DND-41 (cell line): Measurements from ENCODE around the gene FBRSL1.
A peak's percentile ranks its signal among the peaks of the same experiment; 100 is the strongest.

Source experiments
- ATAC-seq: fragments of 200-7000 bp; cut with Tn5 transposase; 3 replicates; pipeline ENCODE4 v1.9.1; 2021; ENCODE audit warnings: low read depth; ENCODE audit not compliant: insufficient read depth
- DNase-seq: peaks from one replicate; pipeline ENCODE4 v3.0.0-alpha.2; 2020
- H2AFZ ChIP-seq: 2 replicates; pipeline ENCODE4 v1.6.0; 2012; ENCODE audit warnings: low read depth, low read length
- H3K27ac ChIP-seq: 2 replicates; pipeline ENCODE4 v1.5.1; 2012; ENCODE audit warnings: low read length, inconsistent platforms
- H3K27me3 ChIP-seq: fragments of 200-600 bp; sonication (generic); 2 replicates; pipeline ENCODE4 v1.6.0; 2012; ENCODE audit warnings: low read length, mild to moderate bottlenecking, inconsistent platforms; ENCODE audit not compliant: insufficient read depth, poor library complexity
- H3K36me3 ChIP-seq: 2 replicates; pipeline ENCODE4 v1.5.1; 2012; ENCODE audit warnings: low read length, inconsistent platforms; ENCODE audit not compliant: insufficient read depth
- H3K4me1 ChIP-seq: 2 replicates; pipeline ENCODE4 v1.5.1; 2012; ENCODE audit warnings: mild to moderate bottlenecking, low read length; ENCODE audit not compliant: insufficient read depth
- H3K4me2 ChIP-seq: 2 replicates; pipeline ENCODE4 v1.6.0; 2012; ENCODE audit warnings: mild to moderate bottlenecking, moderate library complexity, low read length, inconsistent platforms; ENCODE audit not compliant: insufficient read depth
- H3K4me3 ChIP-seq, 2 experiments: fragments of 200-600 bp in 1 of 2; shearing (Covaris generic) in 1 of 2; 2 replicates each; pipeline ENCODE4 v1.5.1; 2012 to 2016; ENCODE audit warnings: inconsistent platforms in 2 of 2, low read length in 2 of 2, mild to moderate bottlenecking in 2 of 2, low read depth in 1 of 2, moderate library complexity in 1 of 2
- H3K79me2 ChIP-seq: 2 replicates; pipeline ENCODE4 v1.6.0; 2012; ENCODE audit warnings: low read length, inconsistent platforms; ENCODE audit not compliant: insufficient read depth
- H3K9ac ChIP-seq: 2 replicates; pipeline ENCODE4 v1.6.0; 2012; ENCODE audit warnings: low read depth, mild to moderate bottlenecking, inconsistent platforms, low read length, moderate library complexity
- H3K9me3 ChIP-seq: 2 replicates; pipeline ENCODE4 v1.5.1; 2012; ENCODE audit warnings: low read length, moderate library complexity, mild to moderate bottlenecking, inconsistent platforms; ENCODE audit not compliant: insufficient read depth, severe bottlenecking
- H4K20me1 ChIP-seq: 2 replicates; pipeline ENCODE4 v1.6.0; 2012; ENCODE audit warnings: low read length; ENCODE audit not compliant: insufficient read depth
- CTCF ChIP-seq: IDR thresholded peaks from 2 replicates; pipeline ENCODE4 v1.5.1; 2012; ENCODE audit warnings: borderline replicate concordance, low read length, moderate library complexity, mild to moderate bottlenecking; ENCODE audit not compliant: poor library complexity, severe bottlenecking; ENCODE audit errors: extremely low read depth
- EZH2 ChIP-seq: IDR thresholded peaks from 3 replicates; pipeline ENCODE4 v1.6.1; 2012; ENCODE audit warnings: borderline replicate concordance, low read depth, mild to moderate bottlenecking, moderate library complexity, low read length, inconsistent platforms; ENCODE audit not compliant: severe bottlenecking

Gene FBRSL1

GRCh38 chr12:132479291-132479690 is 10.7 kb upstream of the FBRSL1 start:
- H3K4me1 ChIP-seq = no peaks in the 10 kb centered on the region
- H4K20me1 ChIP-seq = no peaks in the 10 kb centered on the region
- H3K36me3 ChIP-seq = no peaks in the 10 kb centered on the region
- H3K9ac ChIP-seq = no peak overlapping the region
- H3K79me2 ChIP-seq = no peaks in the 10 kb centered on the region
- TF ChIP-seq CTCF = no peak
- no peak for TF ChIP-seq EZH2
- H3K4me3 ChIP-seq = no peak overlapping the region
- peak; percentile 17; the same call in 1 of the 3 replicates for ATAC-seq
- H3K9me3 ChIP-seq = peaks cover under 1% of the 10 kb centered on the region
- H2AFZ ChIP-seq = no peak overlapping the region
- no peak overlapping the region for H3K4me2 ChIP-seq
- H3K27me3 ChIP-seq = no peaks in the 10 kb centered on the region
- DNase-seq = no peak
- H3K27ac ChIP-seq = no peak overlapping the region

- no peak for TF ChIP-seq CTCF
- no peak for TF ChIP-seq EZH2
- no peak overlapping the region for H3K27ac ChIP-seq
- ATAC-seq = no peak
- H3K36me3 ChIP-seq = no peaks in the 10 kb centered on the region
- H3K9ac ChIP-seq = no peak overlapping the region
- no peaks in the 10 kb centered on the region for H3K79me2 ChIP-seq
- H2AFZ ChIP-seq = no peak overlapping the region
- H3K27me3 ChIP-seq = no peaks in the 10 kb centered on the region
- H4K20me1 ChIP-seq = no peaks in the 10 kb centered on the region
- H3K4me1 ChIP-seq = no peaks in the 10 kb centered on the region
- no peak overlapping the region for H3K4me2 ChIP-seq
- no peaks in the 10 kb centered on the region for H3K9me3 ChIP-seq
- H3K4me3 ChIP-seq = no peak overlapping the region
- DNase-seq = no peak
These were observed 9.9 kb upstream of the FBRSL1 start for GRCh38 chr12:132479938-132480622.

- Histone ChIP-seq H3K9ac (no peak overlapping the region), H3K36me3 (no peaks in the 10 kb centered on the region), H3K4me1 (no peaks in the 10 kb centered on the region), H4K20me1 (no peaks in the 10 kb centered on the region), H3K27me3 (no peaks in the 10 kb centered on the region), H3K4me3 (no peak overlapping the region), H2AFZ (no peak overlapping the region), H3K4me2 (no peak overlapping the region), H3K79me2 (no peaks in the 10 kb centered on the region), H3K27ac (no peak overlapping the region), H3K9me3 (no peaks in the 10 kb centered on the region)
- ATAC-seq (no peak), DNase-seq (no peak)
- TF ChIP-seq EZH2 (no peak), CTCF (no peak)
These were observed 9.3 kb upstream of the FBRSL1 start for GRCh38 chr12:132480623-132481132.
